H1 (cell line): ENCODE results near the gene RPL14.

Source experiments
- CREB1 ChIP-seq: IDR thresholded peaks from 2 replicates; pipeline ENCODE4 v1.6.1; 2012; ENCODE audit warnings: inconsistent platforms
- CTCF ChIP-seq, 3 experiments: IDR thresholded peaks; 1 replicate in 2 of 3; 2 replicates in 1 of 3; pipeline versions ENCODE4 v1.5.1 to v1.6.1; 2011; ENCODE audit warnings: low read length in 3 of 3, mild to moderate bottlenecking in 3 of 3, inconsistent platforms in 2 of 3, low read depth in 1 of 3, moderate library complexity in 1 of 3; ENCODE audit not compliant: insufficient read depth in 1 of 3; ENCODE audit errors: control extremely low read depth in 1 of 3
- EZH2 ChIP-seq: fragments of 200-600 bp; sonication (generic); IDR thresholded peaks from 2 replicates; pipeline ENCODE4 v1.7.1; 2012; ENCODE audit warnings: low read depth, mild to moderate bottlenecking, moderate library complexity, low read length, inconsistent platforms; ENCODE audit not compliant: severe bottlenecking
- POLR2AphosphoS5 ChIP-seq: IDR thresholded peaks from 2 replicates; pipeline ENCODE4 v1.6.1; 2011; ENCODE audit warnings: low read depth, low read length
- SP1 ChIP-seq: IDR thresholded peaks from 2 replicates; pipeline ENCODE4 v1.6.1; 2011; ENCODE audit warnings: low read depth, low read length
- TBP ChIP-seq: IDR thresholded peaks from 2 replicates; pipeline ENCODE4 v1.6.1; 2011; ENCODE audit warnings: low read depth, low read length, improper control_type of control experiment

GRCh38 chr3:40465111-40465407 is 7.9 kb downstream of the RPL14 start:
- no peak for TF ChIP-seq CTCF (IDR thresholded peaks at IDR 0.05; ENCODE audit: control extremely low read depth in 1 of 3, insufficient read depth in 1 of 3, low read depth in 1 of 3, low read length in 3 of 3)
- no peak for TF ChIP-seq POLR2AphosphoS5
- TF ChIP-seq CREB1: no peak
- TF ChIP-seq SP1: no peak
- no peak for TF ChIP-seq TBP
- no peak for TF ChIP-seq EZH2
